ENCODE measurements around the gene FAM107B. TPM values are rescaled to one million over a fixed set of nuclear protein-coding genes. Genes with fewer than 3 reads are reported as not detected.
"Not testable (repeated sequence)": the region's sequence is repeated elsewhere in the genome, so short reads cannot be mapped to it uniquely, and the experiment has no call there.

The FAM107B gene
- total RNA-seq, 5 donors from 2014 or later (not counting 1 experiment from before 2014, with no cell fraction given), result 175 to 298 (median 214) TPM

DNA sequence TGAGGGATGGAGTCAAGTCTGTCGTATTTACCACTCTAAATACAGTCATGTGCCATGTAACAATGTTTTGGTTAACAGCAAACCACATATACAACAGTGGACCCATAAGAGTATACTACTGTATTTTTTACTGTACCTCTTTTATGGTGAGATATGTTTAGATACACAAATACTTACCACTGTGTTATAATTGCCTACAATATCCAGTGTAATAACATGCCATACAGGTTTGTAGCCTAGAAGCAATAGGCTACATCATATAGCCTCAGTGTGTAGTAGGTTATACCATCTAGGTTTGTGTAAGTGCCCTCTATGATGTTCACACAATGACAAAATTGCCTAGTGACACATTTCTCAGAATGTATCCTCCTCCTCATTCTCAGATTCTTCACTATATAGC, 110.4 kb downstream of the FAM107B start:
- Mint-ChIP-seq H3K4me3 (no peak overlapping the region), H3K36me3 (peaks cover 7% of the 10 kb centered on the region), H3K27ac (no peak overlapping the region), H3K27me3 (no peaks in the 10 kb centered on the region), H3K9me3 (peaks cover 9 to 14% (median 11%) of the 10 kb centered on the region in 3 donors), H3K4me1 (peaks cover 32 to 69% (median 60%) of the 10 kb centered on the region in 3 donors)
- no CpG with 5 or more reads among the region's 1 CpG for WGBS (ENCODE audit: insufficient coverage)
- no peak for ATAC-seq (replicated peaks in 1 of 4)
- ChIA-PET POLR2A (no interaction called here), CTCF (no interaction called here)
- no peak overlapping the region for H3K27ac ChIP-seq (ENCODE audit: low read length)
- no peak for DNase-seq
- no peak overlapping the region for H3K4me3 ChIP-seq (ENCODE audit: control insufficient read depth in 1 of 2, extremely low read depth in 1 of 2, low read length in 1 of 2)
- no peaks in the 10 kb centered on the region for H3K36me3 ChIP-seq (ENCODE audit: control insufficient read depth in 2 of 2, extremely low read depth in 1 of 2, insufficient read depth in 1 of 2, low read length in 1 of 2)
- H3K9me3 ChIP-seq, result no peaks in the 10 kb centered on the region
- peaks cover 10% of the 10 kb centered on the region in 2 experiments for H3K4me1 ChIP-seq (ENCODE audit: control insufficient read depth in 1 of 2, extremely low read depth in 1 of 2, insufficient read depth in 2 of 2, low read length in 2 of 2)
- no peaks in the 10 kb centered on the region for H3K27me3 ChIP-seq (replicated peaks in 1 of 2; ENCODE audit: control insufficient read depth in 2 of 2, extremely low read depth in 1 of 2, insufficient read depth in 2 of 2, low read length in 1 of 2)

DNA sequence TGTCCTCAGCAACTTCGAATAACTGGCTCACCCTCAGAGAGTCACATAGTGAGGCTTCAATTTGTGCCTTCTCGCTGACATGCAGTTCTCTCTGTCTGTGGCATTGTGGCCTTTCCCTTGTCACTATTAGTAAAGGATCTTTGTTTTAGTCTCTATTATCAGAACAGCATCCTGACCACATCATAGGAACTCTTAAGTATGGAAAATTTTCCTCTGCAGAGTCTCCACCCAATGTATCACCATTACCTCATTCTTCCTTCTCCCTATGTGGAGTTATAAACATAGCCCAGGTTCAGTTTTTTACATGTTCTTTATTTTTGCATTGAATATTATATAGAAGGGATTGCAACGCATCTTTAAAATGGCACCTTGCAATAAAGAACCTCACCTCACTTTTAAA, 112.9 kb downstream of the FAM107B start:
- POLR2A ChIA-PET, result no interaction called here
- no CpG with 5 or more reads among the region's 3 CpGs for WGBS (ENCODE audit: insufficient coverage)
- Histone ChIP-seq H3K9me3 (no peaks in the 10 kb centered on the region), H3K27ac (ENCODE audit: low read length) (no peak overlapping the region), H3K36me3 (ENCODE audit: control insufficient read depth in 2 of 2, extremely low read depth in 1 of 2, insufficient read depth in 1 of 2, low read length in 1 of 2) (no peaks in the 10 kb centered on the region), H3K27me3 (replicated peaks in 1 of 2; ENCODE audit: control insufficient read depth in 2 of 2, extremely low read depth in 1 of 2, insufficient read depth in 2 of 2, low read length in 1 of 2) (no peaks in the 10 kb centered on the region), H3K4me3 (ENCODE audit: control insufficient read depth in 1 of 2, extremely low read depth in 1 of 2, low read length in 1 of 2) (no peak overlapping the region), H3K4me1 (ENCODE audit: control insufficient read depth in 1 of 2, extremely low read depth in 1 of 2, insufficient read depth in 2 of 2, low read length in 2 of 2) (peaks cover 26 to 28% of the 10 kb centered on the region in 2 experiments)
- peak overlapping the region in 1 of 2 donors; percentile 52 for H3K27ac Mint-ChIP-seq
- H3K4me3 Mint-ChIP-seq, result peak overlapping the region in 1 of 3 donors; percentile 52
- CTCF ChIA-PET, result no interaction called here
- DNase-seq (no peak), ATAC-seq (replicated peaks in 1 of 4) (no peak)
- peaks cover 7% of the 10 kb centered on the region for H3K36me3 Mint-ChIP-seq
- H3K4me1 Mint-ChIP-seq, result peaks cover 44 to 81% (median 75%) of the 10 kb centered on the region in 3 donors
- peaks cover 11 to 17% (median 14%) of the 10 kb centered on the region in 3 donors for H3K9me3 Mint-ChIP-seq
- no peaks in the 10 kb centered on the region for H3K27me3 Mint-ChIP-seq

- no peak for DNase-seq
- Histone ChIP-seq H3K27me3 (replicated peaks in 1 of 2; ENCODE audit: control insufficient read depth in 2 of 2, extremely low read depth in 1 of 2, insufficient read depth in 2 of 2, low read length in 1 of 2) (no peaks in the 10 kb centered on the region), H3K27ac (ENCODE audit: low read length) (no peak overlapping the region), H3K36me3 (ENCODE audit: control insufficient read depth in 2 of 2, extremely low read depth in 1 of 2, insufficient read depth in 1 of 2, low read length in 1 of 2) (no peaks in the 10 kb centered on the region), H3K4me1 (ENCODE audit: control insufficient read depth in 1 of 2, extremely low read depth in 1 of 2, insufficient read depth in 2 of 2, low read length in 2 of 2) (peaks cover 26 to 29% of the 10 kb centered on the region in 2 experiments), H3K9me3 (no peaks in the 10 kb centered on the region), H3K4me3 (ENCODE audit: control insufficient read depth in 1 of 2, extremely low read depth in 1 of 2, low read length in 1 of 2) (no peak overlapping the region)
- ChIA-PET CTCF (interaction anchor here in 1 of 2 donors (0.6 kb wide), 1 partner anchor 22 kb away, joined by 5 read pairs; no protein-coding TSS in a partner anchor), POLR2A (no interaction called here)
- Mint-ChIP-seq H3K9me3 (peaks cover 4 to 7% (median 7%) of the 10 kb centered on the region in 3 donors), H3K4me3 (peak overlapping the region in 1 of 3 donors; percentile 52), H3K4me1 (peaks cover 50 to 89% (median 84%) of the 10 kb centered on the region in 3 donors), H3K27me3 (no peaks in the 10 kb centered on the region), H3K36me3 (no peaks in the 10 kb centered on the region), H3K27ac (peak overlapping the region; percentile 41 to 90)
- no peak for ATAC-seq (replicated peaks in 1 of 4)
- WGBS (ENCODE audit: insufficient coverage), result no CpG with 5 or more reads among the region's 3 CpGs
These were observed 113.9 kb downstream of the FAM107B start for GRCh38 chr10:14660831-14661230.

GRCh38 chr10:14659626-14660196, 115.0 kb downstream of the FAM107B start:
- DNase-seq (peak in 32 of 35 experiments; percentile 3 to 61 (median 23)), ATAC-seq (replicated peaks in 1 of 4) (peak; percentile 50 to 94 (median 66))
- H3K27ac ChIP-seq (ENCODE audit: low read length), result peak overlapping the region; percentile 58
- no peaks in the 10 kb centered on the region for H3K36me3 ChIP-seq (ENCODE audit: control insufficient read depth in 2 of 2, extremely low read depth in 1 of 2, insufficient read depth in 1 of 2, low read length in 1 of 2)
- peak overlapping the region; percentile 52 to 60 (median 55) for H3K4me3 Mint-ChIP-seq
- H3K4me1 ChIP-seq (ENCODE audit: control insufficient read depth in 1 of 2, extremely low read depth in 1 of 2, insufficient read depth in 2 of 2, low read length in 2 of 2), result peaks cover 31 to 35% of the 10 kb centered on the region in 2 experiments
- no peak overlapping the region for H3K4me3 ChIP-seq (ENCODE audit: control insufficient read depth in 1 of 2, extremely low read depth in 1 of 2, low read length in 1 of 2)
- CTCF ChIA-PET, result no interaction called here
- H3K9me3 Mint-ChIP-seq, result peaks cover 4 to 5% (median 5%) of the 10 kb centered on the region in 3 donors
- H3K36me3 Mint-ChIP-seq, result no peaks in the 10 kb centered on the region
- no peaks in the 10 kb centered on the region for H3K27me3 Mint-ChIP-seq
- no peaks in the 10 kb centered on the region for H3K9me3 ChIP-seq
- 0% methylated on average over 3 of the region's 7 CpGs for WGBS (ENCODE audit: insufficient coverage)
- POLR2A ChIA-PET, result interaction anchor here in 1 of 2 donors (0.5 kb wide), 1 partner anchor 11 kb away, joined by 3 read pairs; no protein-coding TSS in a partner anchor
- H3K27ac Mint-ChIP-seq, result peak overlapping the region; percentile 86 to 90
- peaks cover 55 to 89% (median 84%) of the 10 kb centered on the region in 3 donors for H3K4me1 Mint-ChIP-seq
- no peaks in the 10 kb centered on the region for H3K27me3 ChIP-seq (replicated peaks in 1 of 2; ENCODE audit: control insufficient read depth in 2 of 2, extremely low read depth in 1 of 2, insufficient read depth in 2 of 2, low read length in 1 of 2)

GRCh38 chr10:14659137-14659536, 115.6 kb downstream of the FAM107B start:
- ATAC-seq (replicated peaks in 1 of 4) (peak in 1 of 4 experiments; percentile 36), DNase-seq (peak in 1 of 35 experiments; percentile 6)
- no CpG with 5 or more reads among the region's 6 CpGs for WGBS (ENCODE audit: insufficient coverage)
- H3K4me1 ChIP-seq (ENCODE audit: control insufficient read depth in 1 of 2, extremely low read depth in 1 of 2, insufficient read depth in 2 of 2, low read length in 2 of 2), result peaks cover 35 to 36% of the 10 kb centered on the region in 2 experiments
- CTCF ChIA-PET; H3K9me3 ChIP-seq; H3K4me3 ChIP-seq (ENCODE audit: control insufficient read depth in 1 of 2, extremely low read depth in 1 of 2, low read length in 1 of 2); H3K36me3 Mint-ChIP-seq; H3K36me3 ChIP-seq (ENCODE audit: control insufficient read depth in 2 of 2, extremely low read depth in 1 of 2, insufficient read depth in 1 of 2, low read length in 1 of 2); H3K9me3 Mint-ChIP-seq; H3K27me3 Mint-ChIP-seq; H3K27me3 ChIP-seq (replicated peaks in 1 of 2; ENCODE audit: control insufficient read depth in 2 of 2, extremely low read depth in 1 of 2, insufficient read depth in 2 of 2, low read length in 1 of 2): not testable (repeated sequence)
- Mint-ChIP-seq H3K4me1 (peaks cover 60 to 92% (median 87%) of the 10 kb centered on the region in 3 donors), H3K27ac (peak overlapping the region; percentile 86 to 90), H3K4me3 (peak overlapping the region; percentile 52 to 60 (median 55))
- H3K27ac ChIP-seq (ENCODE audit: low read length), result peak overlapping the region; percentile 58
- POLR2A ChIA-PET, result interaction anchor here in 1 of 2 donors (0.5 kb wide), 1 partner anchor 11 kb away, joined by 3 read pairs; no protein-coding TSS in a partner anchor

GRCh38 chr10:14658331-14659127, 116.2 kb downstream of the FAM107B start:
- H3K4me3 ChIP-seq (ENCODE audit: control insufficient read depth in 1 of 2, extremely low read depth in 1 of 2, low read length in 1 of 2), result no peak overlapping the region
- peak overlapping the region; percentile 58 for H3K27ac ChIP-seq (ENCODE audit: low read length)
- no peaks in the 10 kb centered on the region for H3K9me3 ChIP-seq
- DNase-seq (no peak), ATAC-seq (replicated peaks in 1 of 4) (no peak)
- WGBS (ENCODE audit: insufficient coverage), result 100% methylated on average over 1 of the region's 7 CpGs
- ChIA-PET POLR2A (interaction anchor here (0.7 to 1.3 kb wide), 2 partner anchors 10 to 54 kb away, joined by 5 read pairs; no protein-coding TSS in a partner anchor), CTCF (no interaction called here)
- Mint-ChIP-seq H3K4me3 (peak overlapping the region in 2 of 3 donors; percentile 44 to 52), H3K27me3 (no peaks in the 10 kb centered on the region), H3K4me1 (peaks cover 66 to 96% (median 93%) of the 10 kb centered on the region in 3 donors), H3K36me3 (no peaks in the 10 kb centered on the region), H3K9me3 (peaks cover 0 to 5% (median 5%) of the 10 kb centered on the region in 3 donors), H3K27ac (peak overlapping the region; percentile 86 to 90)
- H3K27me3 ChIP-seq (replicated peaks in 1 of 2; ENCODE audit: control insufficient read depth in 2 of 2, extremely low read depth in 1 of 2, insufficient read depth in 2 of 2, low read length in 1 of 2), result no peaks in the 10 kb centered on the region
- peaks cover 40 to 42% of the 10 kb centered on the region in 2 experiments for H3K4me1 ChIP-seq (ENCODE audit: control insufficient read depth in 1 of 2, extremely low read depth in 1 of 2, insufficient read depth in 2 of 2, low read length in 2 of 2)
- H3K36me3 ChIP-seq (ENCODE audit: control insufficient read depth in 2 of 2, extremely low read depth in 1 of 2, insufficient read depth in 1 of 2, low read length in 1 of 2), result no peaks in the 10 kb centered on the region

Data from T-cell (primary cell).